Endodermal cell (in vitro differentiated cells): ENCODE measurements around the gene COL4A2. TPM values are rescaled to one million over a fixed set of nuclear protein-coding genes. Genes with fewer than 3 reads are reported as not detected.

Experiments used
- DNase-seq: peaks from one replicate; pipeline ENCODE4 v3.0.0-alpha.2; 2017
- H3K27ac ChIP-seq: 2 replicates; pipeline ENCODE4 v1.5.1; 2013; ENCODE audit warnings: mild to moderate bottlenecking, low read depth, low read length, moderate library complexity
- H3K27me3 ChIP-seq: 2 replicates; pipeline ENCODE4 v1.6.1; 2013; ENCODE audit warnings: mild to moderate bottlenecking, low read length, moderate library complexity; ENCODE audit not compliant: insufficient read depth, control insufficient read depth, poor library complexity, severe bottlenecking
- H3K36me3 ChIP-seq: 2 replicates; pipeline ENCODE4 v1.7.0; 2013; ENCODE audit warnings: mild to moderate bottlenecking, low read length, moderate library complexity; ENCODE audit not compliant: control insufficient read depth, insufficient read depth
- H3K4me1 ChIP-seq: one replicate; pipeline ENCODE4 v1.7.0; 2013; ENCODE audit warnings: low read length; ENCODE audit not compliant: control insufficient read depth, insufficient read depth
- H3K4me3 ChIP-seq: 2 replicates; pipeline ENCODE4 v1.5.1; 2013; ENCODE audit warnings: mild to moderate bottlenecking, low read length, moderate library complexity
- H3K9ac ChIP-seq: 2 replicates; pipeline ENCODE4 v1.6.1; 2013; ENCODE audit warnings: mild to moderate bottlenecking, low read length, moderate library complexity; ENCODE audit not compliant: poor library complexity, severe bottlenecking; ENCODE audit errors: extremely low read depth
- H3K9me3 ChIP-seq: 2 replicates; pipeline ENCODE4 v1.6.1; 2013; ENCODE audit warnings: mild to moderate bottlenecking, low read length, moderate library complexity; ENCODE audit not compliant: control insufficient read depth
- H3K27ac Mint-ChIP-seq: 2 replicates; pipeline ENCODE4 v1.8.0; 2020; ENCODE audit warnings: mixed read lengths
- H3K27me3 Mint-ChIP-seq: 2 replicates; pipeline ENCODE4 v1.8.0; 2021; ENCODE audit warnings: mild to moderate bottlenecking, mixed read lengths; ENCODE audit not compliant: insufficient read depth
- H3K36me3 Mint-ChIP-seq: 2 replicates; pipeline ENCODE4 v1.8.0; 2020; ENCODE audit warnings: low read depth, mixed read lengths
- H3K4me1 Mint-ChIP-seq: 2 replicates; pipeline ENCODE4 v1.8.0; 2020; ENCODE audit warnings: mixed read lengths
- H3K4me3 Mint-ChIP-seq: 2 replicates; pipeline ENCODE4 v1.8.0; 2020; ENCODE audit warnings: mild to moderate bottlenecking, moderate library complexity, mixed read lengths
- H3K9me3 Mint-ChIP-seq: 2 replicates; pipeline ENCODE4 v1.8.0; 2020; ENCODE audit warnings: mild to moderate bottlenecking, mixed read lengths
- WGBS, 2 experiments: methylation state at CpG; one replicate each; pipeline versions ENCODE4 v1.1.5 to v1.1.7; 2013; ENCODE audit warnings: missing lambda C conversion rate in 2 of 2, mixed read lengths in 1 of 2; ENCODE audit not compliant: insufficient coverage in 1 of 2, insufficient read length in 1 of 2; 5-methylcytosine and 5-hydroxymethylcytosine counted together
- total RNA-seq, 2 donors: library from RNA; stranded (reverse); fragmentation: NEBNext Ultra II Directional in 1 of 2; extraction: Animal tissue kit (Norgen Biotek cat#: 25700) in 1 of 2; gene quantifications; 2 replicates in 1 of 2; 3 replicates in 1 of 2; pipeline ENCODE4 v1.2.1, GENCODE V29; 2021
- TF ChIP-seq, protein P1 (sequence below): fragments of 200-600 bp; sonication (generic); conservative IDR thresholded peaks from 2 replicates; pipeline ENCODE4 v1.5.0; 2021; ENCODE audit warnings: antibody characterized with exemption, mild to moderate bottlenecking

COL4A2 gene
- total RNA-seq, 2 donors from 2014 or later, result 388 to 398 TPM

- no peak for DNase-seq
- WGBS, 2 experiments, result 95 to 98% methylated on average over 8 to 9 of the region's 9 CpGs
- no peaks in the 10 kb centered on the region for H3K27me3 Mint-ChIP-seq
- no peak overlapping the region for H3K27ac ChIP-seq
- peaks cover 59% of the 10 kb centered on the region for H3K36me3 ChIP-seq
- H3K4me3 ChIP-seq, result no peak overlapping the region
- H3K4me3 Mint-ChIP-seq, result no peak overlapping the region
- no peak overlapping the region for H3K27ac Mint-ChIP-seq
- H3K36me3 Mint-ChIP-seq, result peaks cover 54% of the 10 kb centered on the region
- TF ChIP-seq, protein P1, sequence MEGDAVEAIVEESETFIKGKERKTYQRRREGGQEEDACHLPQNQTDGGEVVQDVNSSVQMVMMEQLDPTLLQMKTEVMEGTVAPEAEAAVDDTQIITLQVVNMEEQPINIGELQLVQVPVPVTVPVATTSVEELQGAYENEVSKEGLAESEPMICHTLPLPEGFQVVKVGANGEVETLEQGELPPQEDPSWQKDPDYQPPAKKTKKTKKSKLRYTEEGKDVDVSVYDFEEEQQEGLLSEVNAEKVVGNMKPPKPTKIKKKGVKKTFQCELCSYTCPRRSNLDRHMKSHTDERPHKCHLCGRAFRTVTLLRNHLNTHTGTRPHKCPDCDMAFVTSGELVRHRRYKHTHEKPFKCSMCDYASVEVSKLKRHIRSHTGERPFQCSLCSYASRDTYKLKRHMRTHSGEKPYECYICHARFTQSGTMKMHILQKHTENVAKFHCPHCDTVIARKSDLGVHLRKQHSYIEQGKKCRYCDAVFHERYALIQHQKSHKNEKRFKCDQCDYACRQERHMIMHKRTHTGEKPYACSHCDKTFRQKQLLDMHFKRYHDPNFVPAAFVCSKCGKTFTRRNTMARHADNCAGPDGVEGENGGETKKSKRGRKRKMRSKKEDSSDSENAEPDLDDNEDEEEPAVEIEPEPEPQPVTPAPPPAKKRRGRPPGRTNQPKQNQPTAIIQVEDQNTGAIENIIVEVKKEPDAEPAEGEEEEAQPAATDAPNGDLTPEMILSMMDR, result no peak
- no peaks in the 10 kb centered on the region for H3K9me3 Mint-ChIP-seq
- H3K9ac ChIP-seq, result no peak overlapping the region
- H3K27me3 ChIP-seq, result no peaks in the 10 kb centered on the region
- H3K4me1 Mint-ChIP-seq, result peaks cover 27% of the 10 kb centered on the region
- no peaks in the 10 kb centered on the region for H3K9me3 ChIP-seq
- peaks cover 8% of the 10 kb centered on the region for H3K4me1 ChIP-seq
Observed at GRCh38 chr13:110402299-110403069, 95.4 kb downstream of the COL4A2 start.

GRCh38 chr13:110403315-110403714 is 96.2 kb downstream of the COL4A2 start:
- H3K27me3 ChIP-seq, result no peaks in the 10 kb centered on the region
- H3K27ac ChIP-seq, result no peak overlapping the region
- H3K9me3 ChIP-seq, result no peaks in the 10 kb centered on the region
- H3K9ac ChIP-seq, result no peak overlapping the region
- no peak overlapping the region for H3K4me3 ChIP-seq
- Mint-ChIP-seq H3K4me3 (no peak overlapping the region), H3K27ac (no peak overlapping the region), H3K36me3 (peaks cover 56% of the 10 kb centered on the region), H3K9me3 (no peaks in the 10 kb centered on the region), H3K4me1 (peaks cover 27% of the 10 kb centered on the region), H3K27me3 (no peaks in the 10 kb centered on the region)
- 89 to 100% methylated on average over 1 of the region's 1 CpG for WGBS, 2 experiments
- H3K4me1 ChIP-seq, result peaks cover 8% of the 10 kb centered on the region
- TF ChIP-seq, protein P1, result no peak
- DNase-seq, result no peak
- peaks cover 53% of the 10 kb centered on the region for H3K36me3 ChIP-seq

DNA sequence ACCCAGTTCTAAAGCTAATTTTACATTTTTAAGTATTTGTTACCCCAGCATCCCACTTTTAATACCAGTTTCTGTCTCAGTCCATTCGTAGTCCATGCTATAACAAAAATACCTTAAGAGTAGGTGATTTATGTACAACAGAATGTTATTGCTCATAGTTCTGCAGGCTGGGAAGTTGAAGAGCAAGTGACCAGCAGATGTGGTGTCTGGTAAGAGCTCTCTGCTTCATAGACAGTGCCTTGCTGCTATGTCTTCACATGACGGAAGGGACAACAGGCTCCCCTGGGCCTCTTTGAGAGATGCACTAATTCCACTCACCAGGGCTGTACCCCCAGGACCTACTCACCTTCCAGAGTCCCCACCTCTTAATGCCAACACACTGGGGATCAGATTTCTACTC is 96.6 kb downstream of the COL4A2 start:
- no peaks in the 10 kb centered on the region for H3K9me3 Mint-ChIP-seq
- H3K27ac Mint-ChIP-seq, result no peak overlapping the region
- no peak overlapping the region for H3K4me3 Mint-ChIP-seq
- TF ChIP-seq, protein P1, result no peak
- Histone ChIP-seq H3K27ac (no peak overlapping the region), H3K9me3 (no peaks in the 10 kb centered on the region), H3K4me3 (no peak overlapping the region), H3K4me1 (peaks cover 8% of the 10 kb centered on the region), H3K27me3 (no peaks in the 10 kb centered on the region), H3K36me3 (peaks cover 55% of the 10 kb centered on the region), H3K9ac (no peak overlapping the region)
- no peak for DNase-seq
- no peaks in the 10 kb centered on the region for H3K27me3 Mint-ChIP-seq
- H3K4me1 Mint-ChIP-seq, result peaks cover 27% of the 10 kb centered on the region
- peaks cover 60% of the 10 kb centered on the region for H3K36me3 Mint-ChIP-seq
- 50 to 80% methylated on average over 1 to 2 of the region's 2 CpGs for WGBS, 2 experiments
